GM19023 (cell line): Measurements from ENCODE around the gene HTT.

ENCODE experiments used
- ATAC-seq: cut with Tn5 transposase; IDR thresholded peaks from one replicate; pipeline ENCODE4 v1.9.1; 2021; ENCODE audit warnings: mild to moderate bottlenecking, moderate library complexity; ENCODE audit not compliant: unreplicated experiment

Gene HTT

GRCh38 chr4:3215256-3215655 lies 140.8 kb downstream of the HTT start:
- no peak for ATAC-seq

DNA sequence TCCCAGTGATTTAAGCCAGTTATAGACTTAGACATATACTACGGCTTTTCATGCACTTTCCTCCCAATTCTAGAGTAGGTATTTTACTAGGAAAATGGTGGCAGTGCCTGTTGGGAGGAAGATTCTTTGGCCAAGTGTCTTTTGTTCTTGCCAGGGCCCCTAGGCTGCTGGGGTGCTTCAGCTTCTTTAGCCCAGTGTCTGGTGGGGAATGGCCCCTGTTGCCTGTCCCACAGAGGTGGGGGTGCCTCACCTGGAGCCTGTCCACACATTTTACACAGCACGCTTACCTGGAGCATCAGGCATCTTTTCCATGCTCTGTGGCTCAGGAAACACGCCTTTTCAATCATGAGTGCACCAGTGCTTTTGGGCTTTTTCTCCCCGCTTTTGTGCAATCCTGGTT lies 141.3 kb downstream of the HTT start:
- ATAC-seq = no peak

- ATAC-seq = no peak
Observed at GRCh38 chr4:3217266-3217665, 142.8 kb downstream of the HTT start.

- ATAC-seq = no peak
Observed at GRCh38 chr4:3217771-3218170, 143.3 kb downstream of the HTT start.

DNA sequence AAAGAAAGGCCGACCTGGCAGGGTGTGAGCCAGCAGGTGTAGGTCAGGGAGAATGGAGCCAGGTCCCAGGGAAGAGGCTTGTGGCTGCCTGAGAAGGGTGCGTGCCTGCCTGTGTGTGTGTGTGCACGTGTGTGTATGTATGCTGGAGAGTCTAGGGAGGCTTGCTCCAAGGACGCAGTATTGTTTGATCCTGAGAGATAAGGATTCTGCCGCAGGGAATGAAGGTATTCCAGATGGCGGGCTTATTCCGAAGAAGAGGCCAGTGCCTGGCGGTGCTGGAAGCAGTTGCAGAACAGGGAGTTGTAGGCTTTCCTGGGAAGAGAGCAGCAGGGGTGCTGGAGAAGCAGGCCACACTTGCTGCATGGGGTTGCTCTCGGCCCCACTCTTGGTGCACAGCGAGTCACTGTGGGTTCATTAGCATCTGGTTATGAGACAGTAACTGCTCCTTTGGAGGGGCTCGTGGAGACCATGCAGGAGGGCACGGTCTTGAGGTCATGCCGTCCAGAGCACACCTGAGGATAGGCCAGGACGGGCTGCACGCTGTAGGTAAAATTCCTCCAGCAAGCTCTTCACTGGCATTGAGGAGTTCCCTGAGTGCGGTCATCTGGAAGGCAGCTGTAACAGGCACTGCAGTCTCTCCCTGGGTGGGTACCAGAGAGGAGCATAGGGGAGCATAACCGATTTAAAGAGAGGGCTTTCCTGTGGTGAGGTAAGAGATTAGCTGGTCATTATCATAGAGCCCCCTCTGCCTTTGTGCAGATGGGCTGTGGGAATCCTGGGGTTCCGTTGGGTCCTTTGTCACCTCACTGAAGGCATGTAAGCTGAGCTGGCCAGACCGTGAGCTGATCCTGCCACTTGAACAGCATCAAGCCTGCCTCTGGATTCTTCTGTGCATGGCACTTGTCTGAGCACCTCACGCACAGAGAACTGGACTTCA lies 144.6 kb downstream of the HTT start:
- ATAC-seq = no peak

- ATAC-seq = no peak
Observed at GRCh38 chr4:3219761-3220475, 145.4 kb downstream of the HTT start.

- no peak for ATAC-seq
Observed at GRCh38 chr4:3220476-3221183, 146.1 kb downstream of the HTT start.

DNA sequence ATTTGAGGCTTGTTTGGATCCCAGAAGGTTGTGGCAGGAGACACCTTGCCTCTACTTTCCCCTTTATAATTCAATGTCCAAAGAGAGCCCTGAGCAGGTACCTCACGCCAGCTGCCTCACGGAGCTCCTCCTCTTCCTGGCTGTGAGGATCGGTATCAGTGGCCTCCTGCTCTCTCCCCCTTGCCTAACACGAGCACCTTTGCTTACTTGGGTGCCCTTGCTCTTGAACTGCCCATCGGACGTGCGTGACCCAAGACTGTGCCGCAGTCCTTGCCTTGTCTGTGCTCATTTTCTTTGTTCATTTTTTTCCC lies 146.7 kb downstream of the HTT start:
- ATAC-seq = no peak

DNA sequence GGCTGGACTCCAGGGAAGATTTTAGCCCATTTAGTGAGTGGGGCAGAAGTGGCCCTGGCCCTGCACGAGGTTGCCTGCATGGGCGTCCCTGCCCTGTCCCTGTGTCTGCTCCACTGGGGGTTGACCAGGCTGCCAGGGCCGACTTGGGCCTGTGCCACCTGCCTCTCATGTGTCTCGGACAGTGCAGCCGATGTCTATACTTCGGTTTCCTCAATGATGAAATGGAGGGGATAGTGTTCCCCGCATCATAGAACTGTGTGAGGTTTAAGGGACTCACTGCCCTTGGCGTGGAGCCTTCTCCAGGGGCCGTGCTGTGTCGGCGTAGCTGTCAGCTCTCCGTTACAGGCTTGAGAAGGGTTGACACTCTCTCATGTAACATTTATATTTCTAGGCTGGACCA lies 147.5 kb downstream of the HTT start:
- no peak for ATAC-seq

DNA sequence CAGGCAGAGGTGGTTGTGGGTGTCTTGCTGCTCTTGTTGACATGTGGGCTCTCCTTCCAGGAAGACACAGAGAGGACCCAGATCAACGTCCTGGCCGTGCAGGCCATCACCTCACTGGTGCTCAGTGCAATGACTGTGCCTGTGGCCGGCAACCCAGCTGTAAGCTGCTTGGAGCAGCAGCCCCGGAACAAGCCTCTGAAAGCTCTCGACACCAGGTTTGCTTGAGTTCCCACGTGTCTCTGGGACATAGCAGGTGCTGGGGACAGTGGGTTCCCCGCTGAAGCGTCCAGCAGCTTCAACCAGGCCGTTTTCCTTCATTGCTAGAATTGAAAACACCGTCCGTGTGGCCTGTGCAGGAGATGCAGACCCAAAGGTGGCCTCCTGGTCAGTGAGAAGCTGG lies 148.9 kb downstream of the HTT start:
- no peak for ATAC-seq

GRCh38 chr4:3223956-3224748 lies 149.7 kb downstream of the HTT start:
- ATAC-seq = no peak

DNA sequence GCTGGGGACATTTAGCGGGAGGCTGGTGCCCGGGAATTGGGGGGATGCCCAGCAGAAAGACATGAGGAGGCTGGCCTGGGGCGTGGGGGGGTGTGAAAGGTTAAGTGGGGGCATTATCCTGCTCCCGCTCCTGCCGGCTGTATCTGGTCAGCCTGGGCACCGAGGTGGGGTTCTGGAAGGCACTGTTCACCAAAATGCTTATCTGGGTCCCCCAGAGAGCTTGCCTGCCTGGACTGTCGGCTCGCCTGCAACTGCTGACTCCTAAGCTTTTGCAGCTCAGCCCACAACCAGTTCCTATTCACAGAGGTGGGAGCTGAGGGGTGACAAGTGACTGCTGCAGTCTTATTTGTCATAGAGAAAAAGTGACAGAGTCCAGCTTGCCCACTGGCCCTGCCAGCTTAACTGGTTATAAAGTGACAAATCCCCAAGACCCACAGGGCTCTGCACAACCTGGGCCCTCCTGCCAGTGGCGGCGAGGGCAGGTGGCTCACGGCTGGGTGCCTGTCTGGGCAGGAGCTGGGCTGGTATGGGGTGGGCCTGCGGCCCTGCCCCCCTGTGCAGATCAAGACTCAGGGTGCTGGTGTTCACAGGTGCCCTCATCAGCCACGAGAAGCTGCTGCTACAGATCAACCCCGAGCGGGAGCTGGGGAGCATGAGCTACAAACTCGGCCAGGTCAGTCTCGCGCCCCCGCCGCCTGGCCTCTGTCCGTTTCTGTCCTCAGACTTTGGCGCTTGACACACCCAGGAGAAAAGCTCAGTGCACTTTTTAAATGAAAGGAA lies 150.8 kb downstream of the HTT start:
- no peak for ATAC-seq

- no peak for ATAC-seq
Observed at GRCh38 chr4:3225936-3226335, 151.5 kb downstream of the HTT start.

DNA sequence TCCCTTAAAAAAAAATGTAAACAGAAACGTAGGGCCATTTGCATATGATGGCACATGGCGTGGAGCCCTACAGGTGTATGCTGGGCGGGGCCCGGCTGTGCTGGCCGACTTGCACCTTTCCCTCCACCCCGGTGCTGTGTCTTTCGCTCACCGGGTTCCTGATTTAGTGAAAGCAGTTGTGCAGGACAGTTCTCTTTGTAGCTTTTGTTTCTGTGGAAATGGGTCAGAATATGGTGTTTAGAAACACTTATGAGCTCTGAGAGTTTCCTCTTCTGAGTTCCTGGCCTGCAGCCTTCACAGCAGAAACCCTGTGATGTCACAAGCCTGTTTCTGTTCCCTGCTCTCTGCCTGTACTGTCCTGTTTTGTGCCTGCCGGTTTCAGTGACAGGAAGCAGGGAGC lies 152.0 kb downstream of the HTT start:
- no peak for ATAC-seq

DNA sequence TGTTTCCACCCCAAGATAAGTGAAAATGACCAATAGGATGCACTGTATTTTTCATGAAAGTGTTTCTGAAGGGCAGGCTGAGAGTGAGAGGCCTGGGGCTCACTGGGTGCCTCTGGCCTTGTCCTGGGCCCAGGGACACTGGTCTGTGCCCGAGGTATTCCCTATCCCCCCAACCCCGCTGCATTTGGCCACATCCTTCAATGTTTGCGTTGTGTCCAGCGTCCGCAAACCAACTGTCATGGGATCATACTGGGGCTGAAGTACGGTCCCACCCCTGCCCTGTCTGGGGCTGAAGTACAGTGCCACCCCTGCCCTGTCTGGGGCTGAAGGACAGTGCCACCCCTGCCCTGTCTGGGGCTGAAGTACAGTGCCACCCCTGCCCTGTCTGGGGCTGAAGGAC lies 152.5 kb downstream of the HTT start:
- no peak for ATAC-seq

GRCh38 chr4:3227878-3228675 lies 153.6 kb downstream of the HTT start:
- no peak for ATAC-seq

DNA sequence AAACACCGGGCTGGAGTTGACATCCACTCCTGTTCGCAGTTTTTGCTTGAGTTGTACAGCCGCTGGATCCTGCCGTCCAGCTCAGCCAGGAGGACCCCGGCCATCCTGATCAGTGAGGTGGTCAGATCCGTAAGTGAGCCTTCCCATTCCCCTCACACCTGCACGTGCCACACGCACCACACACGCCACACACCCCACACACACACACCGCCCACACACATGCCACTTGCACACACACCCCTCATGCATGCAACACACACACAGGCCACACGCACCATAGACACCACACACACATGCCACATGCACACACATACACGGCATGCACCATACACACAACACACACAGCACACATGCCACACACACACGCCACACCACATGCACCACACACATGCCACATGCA lies 154.4 kb downstream of the HTT start:
- ATAC-seq = no peak

DNA sequence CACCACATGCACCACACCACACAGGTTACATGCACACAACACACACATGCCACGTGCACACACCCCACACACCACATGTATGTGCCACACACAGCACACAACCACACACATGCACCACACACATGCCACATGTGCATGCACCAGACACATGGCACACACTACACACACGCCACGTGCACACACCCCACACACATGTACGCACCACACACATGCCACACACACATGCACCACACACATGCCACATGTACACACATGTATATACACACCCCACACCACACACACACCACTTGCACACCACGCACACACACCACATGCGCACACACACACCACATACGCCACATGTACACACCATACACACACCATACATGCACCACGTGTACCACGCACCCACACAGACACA lies 154.8 kb downstream of the HTT start:
- no peak for ATAC-seq

DNA sequence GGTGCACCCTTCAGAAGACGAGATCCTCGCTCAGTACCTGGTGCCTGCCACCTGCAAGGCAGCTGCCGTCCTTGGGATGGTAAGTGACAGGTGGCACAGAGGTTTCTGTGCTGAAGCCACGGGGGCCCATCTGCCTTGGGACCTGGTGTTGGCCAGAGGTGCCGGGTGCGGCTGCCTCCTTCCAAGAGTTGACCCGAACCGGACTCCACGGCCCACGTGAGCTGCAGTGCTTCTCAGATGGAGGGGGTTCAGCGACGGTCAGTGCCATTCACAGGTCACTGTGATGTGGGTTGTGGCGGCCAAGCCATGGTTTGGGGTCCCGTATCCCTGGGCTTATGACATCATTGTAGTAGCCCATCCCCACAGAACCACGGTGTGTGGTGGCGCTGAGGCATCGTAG lies 155.5 kb downstream of the HTT start:
- no peak for ATAC-seq
